ENCODE data around the gene OXGR1. TPM values are rescaled to one million over a fixed set of nuclear protein-coding genes. Genes with fewer than 3 reads are reported as not detected.

The OXGR1 gene
- polyA plus RNA-seq, 1 experiment, result not detected

- DNase-seq (ENCODE audit: low read depth, low spot score), result no peak
- POLR2A ChIA-PET, result no interaction called here
- no peaks in the 10 kb centered on the region for H3K9me3 ChIP-seq (ENCODE audit: control insufficient read depth, insufficient read depth, low read length)
- no peak overlapping the region for H3K4me3 ChIP-seq (ENCODE audit: low read depth, low read length)
- no peak overlapping the region for H3K27ac ChIP-seq (ENCODE audit: low read depth, low read length)
- TF ChIP-seq, protein P1, sequence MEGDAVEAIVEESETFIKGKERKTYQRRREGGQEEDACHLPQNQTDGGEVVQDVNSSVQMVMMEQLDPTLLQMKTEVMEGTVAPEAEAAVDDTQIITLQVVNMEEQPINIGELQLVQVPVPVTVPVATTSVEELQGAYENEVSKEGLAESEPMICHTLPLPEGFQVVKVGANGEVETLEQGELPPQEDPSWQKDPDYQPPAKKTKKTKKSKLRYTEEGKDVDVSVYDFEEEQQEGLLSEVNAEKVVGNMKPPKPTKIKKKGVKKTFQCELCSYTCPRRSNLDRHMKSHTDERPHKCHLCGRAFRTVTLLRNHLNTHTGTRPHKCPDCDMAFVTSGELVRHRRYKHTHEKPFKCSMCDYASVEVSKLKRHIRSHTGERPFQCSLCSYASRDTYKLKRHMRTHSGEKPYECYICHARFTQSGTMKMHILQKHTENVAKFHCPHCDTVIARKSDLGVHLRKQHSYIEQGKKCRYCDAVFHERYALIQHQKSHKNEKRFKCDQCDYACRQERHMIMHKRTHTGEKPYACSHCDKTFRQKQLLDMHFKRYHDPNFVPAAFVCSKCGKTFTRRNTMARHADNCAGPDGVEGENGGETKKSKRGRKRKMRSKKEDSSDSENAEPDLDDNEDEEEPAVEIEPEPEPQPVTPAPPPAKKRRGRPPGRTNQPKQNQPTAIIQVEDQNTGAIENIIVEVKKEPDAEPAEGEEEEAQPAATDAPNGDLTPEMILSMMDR (IDR thresholded peaks at IDR 0.05; ENCODE audit: low read depth, low read length), result no peak
- CTCF ChIA-PET, result interaction anchor here (0.6 to 1.6 kb wide), 5 partner anchors 8 to 701 kb away, joined by 3 to 9 read pairs (median 4); no protein-coding TSS in a partner anchor
- H3K27me3 ChIP-seq (ENCODE audit: control insufficient read depth, insufficient read depth, low read length), result peaks cover 5% of the 10 kb centered on the region
Measured at GRCh38 chr13:97015661-97016350, 21.5 kb upstream of the OXGR1 start.

DNA sequence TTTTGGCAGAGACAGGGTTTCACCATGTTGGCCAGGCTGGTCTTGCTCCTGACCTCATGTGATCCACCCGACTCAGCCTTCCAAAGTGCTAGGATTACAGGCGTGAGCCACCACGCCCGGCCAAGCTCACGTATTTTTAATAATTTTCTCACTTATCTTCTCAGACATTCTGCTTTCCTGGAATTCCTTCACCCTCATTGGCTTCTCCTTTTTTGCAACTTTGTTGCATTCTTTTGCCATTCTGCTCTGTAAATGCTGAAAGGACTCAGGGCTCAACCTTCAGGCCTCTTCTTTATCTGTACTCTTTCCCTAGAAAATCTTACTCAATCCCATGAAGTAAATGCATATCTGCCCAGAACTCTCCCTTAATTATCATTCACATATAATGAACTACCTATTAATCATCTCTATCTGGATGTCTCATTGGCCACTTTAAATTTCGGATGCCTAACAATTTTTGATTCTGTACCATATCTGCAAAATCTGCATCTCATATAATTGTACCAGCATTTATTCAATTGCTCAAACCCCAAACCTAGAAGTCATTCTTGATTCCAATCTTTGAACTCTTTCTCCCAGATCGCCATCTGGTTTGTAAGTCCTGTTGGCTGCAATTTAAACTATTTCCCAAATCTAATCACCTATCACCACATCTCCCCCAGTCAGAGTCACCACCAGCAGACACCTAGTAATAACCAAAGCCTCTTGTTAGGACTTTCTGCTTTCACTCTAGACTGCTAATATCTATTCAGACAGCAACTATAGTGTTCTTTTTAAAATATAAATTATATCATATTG, 18.2 kb upstream of the OXGR1 start:
- DNase-seq (ENCODE audit: low read depth, low spot score), result no peak
- POLR2A ChIA-PET, result no interaction called here
- Histone ChIP-seq H3K27me3 (ENCODE audit: control insufficient read depth, insufficient read depth, low read length) (peaks cover 5% of the 10 kb centered on the region), H3K27ac (ENCODE audit: low read depth, low read length) (no peak overlapping the region), H3K9me3 (ENCODE audit: control insufficient read depth, insufficient read depth, low read length) (no peaks in the 10 kb centered on the region), H3K4me3 (ENCODE audit: low read depth, low read length) (no peak overlapping the region)
- CTCF ChIA-PET, result no interaction called here
- TF ChIP-seq, protein P1 (IDR thresholded peaks at IDR 0.05; ENCODE audit: low read depth, low read length), result no peak

DNA sequence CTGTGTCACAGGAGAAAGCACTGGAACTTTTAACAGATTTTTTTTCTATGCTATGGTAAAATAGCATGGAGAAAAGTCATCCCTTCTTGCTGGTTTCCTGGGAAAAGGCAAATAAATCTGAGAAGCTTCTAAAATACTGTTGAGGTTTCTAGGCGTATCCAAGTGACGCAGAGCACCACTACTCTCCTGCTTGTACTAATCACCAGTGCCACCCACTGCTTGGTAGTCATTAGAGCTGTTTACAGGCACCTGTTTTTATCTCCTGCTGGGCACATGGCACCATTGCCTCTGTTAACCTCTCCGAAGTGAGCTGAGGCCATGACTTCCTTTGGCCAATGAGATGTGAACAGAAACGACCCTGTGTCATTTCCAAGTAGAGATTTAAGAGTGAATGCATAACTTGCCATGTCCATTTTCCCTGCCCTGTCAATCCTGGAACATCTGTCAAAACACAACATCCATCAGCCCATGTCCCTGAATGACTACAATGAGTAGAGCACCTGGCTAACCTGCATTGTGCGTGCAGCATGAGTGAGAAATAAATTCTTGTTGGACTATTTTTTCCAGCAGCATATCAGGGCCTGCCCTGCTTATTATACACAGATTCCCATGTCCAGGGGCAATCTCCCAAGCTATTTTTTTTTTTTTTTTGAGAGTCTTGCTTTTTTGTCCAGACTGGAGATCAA, 17.3 kb upstream of the OXGR1 start:
- ChIA-PET CTCF (interaction anchor here (0.6 kb wide), 1 partner anchor 19 kb away, joined by 3 read pairs; no protein-coding TSS in a partner anchor), POLR2A (no interaction called here)
- H3K27me3 ChIP-seq (ENCODE audit: control insufficient read depth, insufficient read depth, low read length), result peaks cover 5% of the 10 kb centered on the region
- no peak for DNase-seq (ENCODE audit: low read depth, low spot score)
- H3K27ac ChIP-seq (ENCODE audit: low read depth, low read length), result no peak overlapping the region
- no peak overlapping the region for H3K4me3 ChIP-seq (ENCODE audit: low read depth, low read length)
- TF ChIP-seq, protein P1 (IDR thresholded peaks at IDR 0.05; ENCODE audit: low read depth, low read length), result no peak
- H3K9me3 ChIP-seq (ENCODE audit: control insufficient read depth, insufficient read depth, low read length), result no peaks in the 10 kb centered on the region

DNA sequence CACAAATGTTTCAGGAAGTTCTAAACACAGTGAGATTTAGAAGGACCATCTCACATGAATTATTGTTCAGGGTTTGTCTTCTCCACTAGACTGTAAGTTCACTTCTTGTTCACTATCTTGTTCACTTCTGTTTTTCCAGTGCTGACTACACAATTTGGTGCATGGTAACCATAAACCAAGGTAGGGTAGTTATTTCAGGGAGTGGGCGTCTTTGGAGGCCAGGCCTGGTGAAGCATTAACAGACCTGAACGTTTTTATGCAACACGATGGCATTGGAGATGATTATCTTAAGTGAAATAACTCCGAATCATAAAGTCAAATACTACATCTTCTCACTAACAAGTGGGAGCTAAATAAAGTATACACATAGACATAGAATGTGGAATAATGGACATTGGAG, 14.4 kb upstream of the OXGR1 start:
- TF ChIP-seq, protein P1 (IDR thresholded peaks at IDR 0.05; ENCODE audit: low read depth, low read length), result no peak

More for the DNA sequence above, 14.4 kb upstream of the OXGR1 start:
- H3K27me3 ChIP-seq (ENCODE audit: control insufficient read depth, insufficient read depth, low read length), result no peaks in the 10 kb centered on the region
- H3K9me3 ChIP-seq (ENCODE audit: control insufficient read depth, insufficient read depth, low read length), result no peaks in the 10 kb centered on the region
- ChIA-PET POLR2A (no interaction called here), CTCF (interaction anchor here (0.6 to 1.0 kb wide), 2 partner anchors 9 to 20 kb away, joined by 5 to 9 read pairs; no protein-coding TSS in a partner anchor)
- H3K4me3 ChIP-seq (ENCODE audit: low read depth, low read length), result no peak overlapping the region
- no peak overlapping the region for H3K27ac ChIP-seq (ENCODE audit: low read depth, low read length)
- DNase-seq (ENCODE audit: low read depth, low spot score), result no peak
